GM18507 (cell line): ENCODE results near the gene SZRD1.
A peak's percentile ranks its signal among the peaks of the same experiment; 100 is the strongest.
"Not testable (repeated sequence)": the region's sequence is repeated elsewhere in the genome, so short reads cannot be mapped to it uniquely, and the experiment has no call there.

Source experiments
- DNase-seq: peaks from one replicate; pipeline ENCODE4 v3.0.0; 2011; ENCODE audit warnings: low read depth; ENCODE audit not compliant: insufficient read length; ENCODE audit errors: extremely low spot score
- FAIRE-seq: peaks from 2 replicates; lab custom pipeline; 2011; peaks lifted over from hg19 to GRCh38; lab: Jason Lieb, UNC

Gene SZRD1

DNA sequence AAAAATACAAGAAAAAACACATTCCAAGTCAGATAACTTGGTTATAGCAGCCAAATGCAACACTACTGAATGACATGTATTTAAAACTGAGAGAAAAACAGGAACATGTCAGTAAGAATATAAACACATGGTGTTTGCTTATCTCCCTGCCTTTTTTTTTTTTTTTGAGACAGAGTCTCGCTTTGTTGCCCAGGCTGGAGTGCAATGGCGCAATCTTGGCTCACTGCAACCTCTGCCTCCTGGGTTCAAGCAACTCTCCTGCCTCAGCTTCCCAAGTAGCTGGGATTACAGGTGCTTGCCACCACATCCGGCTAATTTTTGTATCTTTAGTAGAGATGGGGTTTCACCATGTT is 1.9 kb upstream of the SZRD1 start:
- DNase-seq, FAIRE-seq: not testable (repeated sequence)

DNA sequence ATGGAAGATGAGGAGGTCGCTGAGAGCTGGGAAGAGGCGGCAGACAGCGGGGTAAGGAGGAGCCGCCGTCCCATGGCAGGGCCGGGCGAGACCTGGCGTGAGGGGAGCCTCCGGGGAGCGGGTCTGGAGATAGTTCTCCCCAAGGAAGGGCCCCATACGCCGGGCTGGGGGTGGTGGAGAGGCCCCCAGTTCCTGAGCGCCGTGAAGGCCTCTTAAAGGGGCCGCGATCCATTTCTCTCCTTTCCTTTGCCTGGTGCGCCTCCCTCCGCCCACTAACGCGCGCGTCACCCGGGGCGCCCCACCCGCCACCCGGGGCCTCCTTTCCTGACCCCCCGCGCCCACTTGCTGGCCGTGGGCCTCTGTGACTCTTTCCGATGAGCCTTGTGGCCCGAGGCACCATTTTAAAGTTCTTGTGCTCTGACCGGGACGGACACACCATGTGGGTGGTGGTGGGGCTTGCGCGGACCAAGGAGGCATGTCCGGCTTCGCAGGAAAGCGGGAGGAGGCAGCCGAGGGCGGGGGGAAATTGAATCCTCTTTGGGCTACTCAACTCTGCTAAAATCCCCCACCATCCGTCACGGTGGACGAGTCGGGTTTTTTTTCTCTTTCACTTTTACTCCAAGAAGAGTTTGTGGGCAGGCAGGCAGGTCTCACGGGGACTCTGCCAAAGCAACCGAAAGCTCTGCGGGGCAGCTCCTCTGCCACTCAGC is 371 bp downstream of the SZRD1 start:
- DNase-seq: peak; percentile 65
- peak; percentile 95 for FAIRE-seq

DNA sequence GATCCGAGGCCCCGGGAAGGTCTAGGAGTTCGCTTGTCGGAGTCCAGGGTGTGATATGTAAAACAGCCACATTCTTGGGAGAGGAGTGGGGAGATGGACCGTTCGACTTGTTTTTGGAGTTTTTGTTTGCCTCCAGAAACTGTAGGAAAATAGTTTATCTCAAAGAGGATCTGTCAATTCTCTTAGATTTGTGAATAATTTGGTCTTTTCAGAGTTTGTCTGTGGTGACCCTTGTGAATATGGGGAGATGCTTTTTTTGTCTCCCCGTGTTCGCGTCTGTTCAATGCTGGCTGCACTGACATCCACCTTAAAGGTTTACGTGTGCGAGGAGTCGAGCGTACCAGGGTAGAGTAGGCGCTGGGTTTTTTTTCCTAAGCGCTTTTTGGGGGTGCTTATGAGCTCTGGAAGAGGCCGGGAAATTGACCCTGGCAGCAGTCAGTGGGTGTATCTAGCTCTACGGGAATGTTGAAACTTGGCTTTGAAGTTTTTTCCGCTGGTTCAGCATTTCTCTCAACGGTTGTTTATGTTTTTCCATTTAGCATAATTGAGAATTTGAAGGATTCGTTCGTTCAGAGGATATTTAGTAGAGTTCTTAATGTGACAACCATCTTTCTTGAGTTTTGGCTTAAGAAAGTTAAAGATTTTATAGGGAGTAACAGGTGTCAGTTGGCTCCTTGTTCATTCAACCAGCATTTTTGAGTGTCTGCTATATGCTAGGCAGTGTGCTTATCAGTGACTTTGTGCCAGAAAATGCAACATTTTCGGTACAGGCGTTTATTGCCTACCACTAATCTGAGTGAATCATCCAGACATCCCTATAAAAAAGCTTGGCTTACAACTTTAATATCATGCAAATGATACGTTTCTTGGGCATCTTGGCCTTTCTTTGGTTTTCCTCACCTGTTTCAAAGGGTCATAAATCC is 1.2 kb downstream of the SZRD1 start:
- FAIRE-seq: no peak
- no peak for DNase-seq

DNA sequence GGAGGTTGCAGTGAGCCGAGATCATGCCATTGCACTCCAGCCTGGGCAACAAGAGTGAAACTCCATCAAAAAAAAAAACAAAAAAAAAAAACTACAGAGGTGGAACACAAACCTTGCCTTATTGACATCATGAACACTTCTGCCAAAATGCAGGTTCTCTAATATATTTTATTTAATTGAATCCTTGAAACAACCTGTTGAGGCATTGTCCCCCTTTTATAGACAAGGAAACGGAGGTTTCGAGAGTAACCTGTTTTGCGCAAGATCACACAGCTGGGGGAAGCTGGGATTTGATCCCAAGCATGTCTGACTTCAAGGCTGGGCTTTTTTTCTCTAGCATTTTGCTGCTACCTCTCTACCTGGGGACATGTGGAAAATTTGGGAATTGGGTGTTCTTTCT is 2.8 kb downstream of the SZRD1 start:
- no peak for DNase-seq
- no peak for FAIRE-seq

DNA sequence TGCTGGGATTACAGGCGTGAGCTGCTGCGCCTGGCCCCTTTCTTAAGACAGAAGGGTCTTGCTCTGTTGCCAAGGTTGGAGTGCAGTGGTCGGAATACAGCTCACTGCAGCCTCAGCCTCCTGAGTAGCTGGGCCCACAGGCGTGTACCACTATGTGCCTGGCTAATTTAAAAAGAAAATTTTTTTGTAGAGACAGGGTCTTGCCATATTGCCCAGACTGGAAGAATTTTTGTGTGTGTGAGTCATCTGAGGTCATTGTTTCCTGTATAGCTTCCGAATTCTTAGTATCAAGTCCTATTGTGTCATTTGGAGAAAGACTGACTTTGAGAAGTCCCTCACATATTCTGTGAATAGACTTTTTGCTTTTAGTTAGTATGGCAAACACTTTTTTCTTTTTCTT is 4.7 kb downstream of the SZRD1 start:
- no peak for DNase-seq

DNA sequence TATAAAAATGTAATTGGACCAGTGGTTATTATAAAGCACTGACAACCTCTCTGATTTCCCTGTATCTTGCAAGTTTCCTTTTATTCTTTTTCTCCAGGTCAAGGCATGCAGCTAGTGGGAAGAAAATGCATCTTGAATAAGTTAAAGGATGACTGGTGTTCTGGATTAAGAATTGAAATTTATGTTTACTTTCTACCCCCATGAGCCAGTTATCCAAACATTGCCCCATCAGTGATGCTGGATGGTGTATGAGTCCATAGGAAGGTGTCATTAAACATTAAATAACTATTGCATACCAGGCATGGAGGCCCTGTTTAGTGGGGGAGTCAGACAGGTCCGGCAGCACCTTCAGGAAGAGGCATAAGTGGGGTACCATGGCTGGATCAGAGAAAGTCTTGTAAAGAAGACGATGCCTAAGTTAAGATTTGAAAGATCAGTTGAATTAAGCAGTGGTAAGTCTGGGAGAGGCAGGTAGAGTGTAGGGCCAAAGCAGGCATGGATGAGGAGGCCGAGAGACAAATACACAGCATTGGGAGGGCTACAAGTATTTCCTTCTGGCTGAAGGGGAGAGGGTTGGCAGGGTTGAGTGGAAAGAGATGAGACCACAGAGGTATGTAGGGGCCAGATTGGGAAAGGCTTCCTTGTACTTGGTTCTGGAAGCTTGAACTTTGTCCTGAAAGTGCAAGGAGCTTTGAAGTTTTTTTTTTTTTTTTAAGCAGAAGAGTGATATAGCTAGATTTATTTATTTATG is 5.7 kb downstream of the SZRD1 start:
- no peak for FAIRE-seq
- no peak for DNase-seq

More for the DNA sequence above, 4.7 kb downstream of the SZRD1 start:
- FAIRE-seq: peak; percentile 45

DNA sequence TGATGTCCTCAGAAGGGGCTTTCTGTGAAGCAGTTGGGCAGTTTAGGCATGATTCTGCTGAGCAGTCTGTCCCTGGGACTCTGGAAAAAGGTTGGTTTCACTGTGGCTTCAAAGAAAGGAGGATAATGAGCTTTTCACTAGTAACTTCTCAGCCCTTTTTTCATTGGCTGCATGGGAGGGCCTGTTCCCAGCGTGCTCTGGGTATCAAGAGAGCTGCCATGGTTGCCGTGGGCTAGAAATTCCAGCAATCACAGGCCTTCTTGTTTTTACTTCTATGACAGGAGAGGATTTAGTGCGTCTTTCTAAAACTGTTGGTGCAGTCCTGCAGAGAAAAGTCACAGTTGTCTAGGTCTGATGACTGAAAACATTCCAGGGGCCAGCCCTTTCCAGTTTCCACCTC is 7.2 kb downstream of the SZRD1 start:
- DNase-seq (no peak), FAIRE-seq (no peak)

DNA sequence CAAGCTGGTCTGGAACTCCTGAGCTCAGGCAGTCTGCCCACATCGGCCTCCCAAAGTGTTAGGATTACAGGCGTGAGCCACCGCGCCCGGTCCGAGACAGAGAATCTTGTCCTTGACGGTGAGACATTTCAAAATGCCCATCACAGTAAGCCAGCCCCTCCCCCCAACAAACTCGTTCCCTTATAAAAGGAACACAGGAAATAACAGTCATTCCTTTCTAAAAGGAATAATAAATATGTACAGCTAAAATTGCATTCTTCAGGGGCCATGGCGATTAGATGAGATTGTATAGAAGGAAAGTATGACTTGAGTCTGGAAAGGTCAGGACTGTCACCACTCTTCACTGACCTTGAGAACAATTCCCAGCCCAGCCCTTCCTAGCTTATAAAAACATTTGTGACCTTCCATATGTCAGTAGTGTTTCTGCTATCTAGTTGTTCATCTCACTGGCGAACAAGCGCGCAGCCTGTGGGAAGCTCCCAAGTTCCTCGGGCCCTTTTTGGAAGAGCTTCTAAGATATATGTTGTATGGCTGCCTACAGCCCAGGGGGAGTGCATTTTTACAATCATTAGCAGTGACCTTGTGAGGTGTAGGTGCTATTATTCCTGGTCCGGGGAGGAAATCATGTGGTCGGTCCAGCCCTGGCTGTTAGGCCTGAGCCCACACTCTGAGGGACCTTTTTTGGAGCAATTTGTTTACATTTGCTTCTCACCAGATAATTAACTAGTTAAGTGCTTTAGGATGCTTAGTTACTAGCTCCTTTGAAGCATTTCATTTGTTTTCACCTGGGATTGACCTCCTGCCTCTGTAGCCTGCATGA is 8.7 kb downstream of the SZRD1 start:
- FAIRE-seq (no peak), DNase-seq (no peak)

DNA sequence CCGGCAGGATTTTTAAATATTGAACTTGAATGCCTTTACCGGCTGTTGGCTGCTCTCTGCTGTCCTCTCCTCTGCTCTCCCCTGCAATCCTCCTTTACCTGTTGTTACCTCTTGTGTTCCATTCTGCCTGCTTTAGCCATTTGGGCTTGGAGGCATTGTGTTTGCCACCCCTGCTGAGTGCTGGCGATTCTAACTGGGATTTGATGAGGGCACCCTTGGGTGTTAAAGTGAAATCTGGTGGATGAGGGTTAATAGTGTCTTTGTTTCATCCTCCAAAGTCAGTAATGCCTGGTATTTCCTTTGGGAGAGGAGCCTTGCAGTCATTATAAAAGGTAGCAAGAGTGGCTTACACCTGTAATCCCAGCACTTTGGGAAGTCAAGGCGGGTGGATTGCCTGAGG is 9.9 kb downstream of the SZRD1 start:
- FAIRE-seq (no peak), DNase-seq (no peak)

DNA sequence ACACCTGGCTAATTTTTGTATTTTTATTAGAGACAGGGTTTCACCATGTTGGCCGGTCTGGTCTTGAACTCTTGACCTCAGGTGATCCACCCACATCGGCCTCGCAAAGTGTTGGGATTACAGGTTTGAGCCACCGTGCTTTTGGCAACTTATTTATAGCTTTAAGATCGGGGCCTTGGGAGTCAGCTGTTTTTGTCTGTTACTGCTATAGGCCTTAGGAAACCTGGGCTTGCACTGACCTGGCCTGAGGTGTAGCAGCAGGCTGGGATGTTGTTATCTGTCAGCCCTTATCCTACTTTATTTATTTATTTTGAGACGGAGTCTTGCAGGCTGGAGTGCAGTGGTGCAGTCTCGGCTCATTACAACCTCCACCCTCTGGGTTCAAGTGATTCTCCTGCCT is 11.4 kb downstream of the SZRD1 start:
- no peak for FAIRE-seq
- DNase-seq: no peak

DNA sequence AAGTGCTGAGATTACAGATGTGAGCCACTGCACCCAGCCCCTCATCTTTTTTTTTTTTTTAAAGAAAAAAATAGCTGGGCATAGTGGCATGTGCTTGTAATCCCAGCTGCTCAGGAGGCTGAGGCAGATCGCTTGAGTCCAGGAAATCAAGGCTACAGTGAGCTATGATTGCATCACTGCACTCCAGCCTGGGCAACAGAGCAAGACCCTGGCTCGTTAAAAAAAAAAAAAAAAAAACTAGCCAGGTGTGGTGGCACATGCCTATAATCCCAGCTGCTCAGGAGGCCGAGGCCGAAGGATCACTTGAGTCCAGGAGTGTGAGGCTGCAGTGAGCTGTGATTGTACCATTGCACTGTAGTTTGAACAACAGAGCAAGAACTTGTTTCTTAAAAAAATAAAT is 13.8 kb downstream of the SZRD1 start:
- no peak for FAIRE-seq

DNA sequence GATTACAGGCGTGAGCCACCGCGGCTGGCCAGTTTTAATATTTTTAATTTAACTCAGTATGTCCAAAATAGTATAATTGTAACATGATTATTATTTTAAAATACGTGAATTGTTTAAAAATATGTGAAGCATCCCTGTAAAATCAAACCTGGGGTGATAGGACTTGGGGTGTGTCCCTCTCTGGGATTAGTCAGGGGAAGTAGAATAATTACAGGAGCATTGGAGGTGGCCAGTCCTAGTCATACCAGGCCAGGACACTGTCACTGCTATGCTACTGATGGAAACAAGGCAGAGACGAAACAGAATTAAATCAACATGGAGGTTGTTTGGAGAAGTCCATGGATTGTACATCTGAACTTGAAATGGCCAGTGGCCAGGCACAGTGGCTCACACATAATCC is 16.8 kb downstream of the SZRD1 start:
- no peak for FAIRE-seq
- no peak for DNase-seq

More for the DNA sequence above, 13.8 kb downstream of the SZRD1 start:
- DNase-seq: no peak

DNA sequence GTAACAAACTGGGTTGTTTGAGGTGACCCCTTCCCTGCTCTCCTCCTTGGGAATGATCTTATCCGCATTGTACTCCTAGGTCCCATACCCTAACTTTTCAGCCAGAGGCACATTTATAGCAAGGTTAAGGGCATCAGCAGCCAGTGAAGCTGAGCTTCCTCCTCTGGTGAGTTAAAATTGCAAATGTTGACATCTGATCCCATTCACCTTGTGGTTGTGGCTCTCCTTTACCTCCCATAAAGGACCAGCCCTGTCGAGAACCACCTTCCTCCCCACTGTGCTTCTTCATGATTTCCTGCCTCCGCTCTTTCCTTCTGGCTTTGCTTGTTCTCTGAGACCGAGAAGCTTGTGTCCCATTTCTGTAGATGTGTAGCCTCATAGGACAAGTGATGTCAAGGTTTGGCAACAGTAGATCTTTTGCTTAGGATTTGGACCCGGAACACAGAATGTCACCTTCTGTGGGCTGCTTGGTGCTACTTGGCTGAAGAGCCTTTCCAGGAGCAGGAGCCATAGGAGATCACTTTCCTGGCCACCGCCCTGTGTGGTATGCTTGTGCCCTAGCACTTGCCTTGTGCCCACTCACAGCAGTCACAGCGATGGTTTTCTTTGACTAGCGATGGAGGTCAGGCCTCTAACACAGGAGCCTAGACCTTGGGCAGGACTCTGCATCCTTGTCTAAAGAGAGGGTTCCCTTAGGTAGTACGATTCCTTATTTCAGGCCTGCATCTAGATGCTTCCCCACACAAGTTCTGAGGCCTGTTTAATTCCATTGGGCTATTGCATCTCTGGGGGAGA is 18.8 kb downstream of the SZRD1 start:
- DNase-seq (no peak), FAIRE-seq (no peak)

DNA sequence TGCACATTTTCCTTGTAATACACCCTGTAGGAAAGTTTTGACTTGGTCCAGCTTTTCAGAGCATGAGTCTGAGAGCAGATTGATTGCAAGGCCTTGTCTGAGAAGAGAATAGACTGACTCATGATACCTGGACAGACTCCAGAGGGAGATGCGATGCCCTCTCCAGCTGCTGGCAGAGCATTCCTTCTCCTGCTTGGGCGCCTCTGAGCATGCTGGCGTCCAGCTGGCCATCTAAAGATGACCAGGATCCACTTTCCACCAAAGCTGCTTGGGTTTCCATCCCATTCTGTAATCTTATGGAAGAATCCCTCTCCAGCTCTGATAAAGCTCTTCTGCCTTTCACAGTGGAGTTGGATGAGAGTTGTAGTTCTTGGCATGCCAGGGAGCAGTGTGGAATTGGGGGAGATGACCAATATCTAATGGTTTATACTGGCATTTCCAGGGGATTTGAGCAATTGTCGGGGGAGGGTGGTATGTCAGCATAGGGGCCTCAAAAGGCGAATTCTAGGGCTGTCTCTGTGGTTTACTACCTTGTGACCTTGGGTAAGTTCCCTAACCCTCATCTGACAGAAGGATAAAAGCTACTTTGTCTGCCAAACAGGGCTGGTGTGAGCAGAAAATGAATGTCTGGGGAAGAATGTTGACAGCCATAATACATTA is 19.5 kb downstream of the SZRD1 start:
- FAIRE-seq: peak; percentile 39
- no peak for DNase-seq

DNA sequence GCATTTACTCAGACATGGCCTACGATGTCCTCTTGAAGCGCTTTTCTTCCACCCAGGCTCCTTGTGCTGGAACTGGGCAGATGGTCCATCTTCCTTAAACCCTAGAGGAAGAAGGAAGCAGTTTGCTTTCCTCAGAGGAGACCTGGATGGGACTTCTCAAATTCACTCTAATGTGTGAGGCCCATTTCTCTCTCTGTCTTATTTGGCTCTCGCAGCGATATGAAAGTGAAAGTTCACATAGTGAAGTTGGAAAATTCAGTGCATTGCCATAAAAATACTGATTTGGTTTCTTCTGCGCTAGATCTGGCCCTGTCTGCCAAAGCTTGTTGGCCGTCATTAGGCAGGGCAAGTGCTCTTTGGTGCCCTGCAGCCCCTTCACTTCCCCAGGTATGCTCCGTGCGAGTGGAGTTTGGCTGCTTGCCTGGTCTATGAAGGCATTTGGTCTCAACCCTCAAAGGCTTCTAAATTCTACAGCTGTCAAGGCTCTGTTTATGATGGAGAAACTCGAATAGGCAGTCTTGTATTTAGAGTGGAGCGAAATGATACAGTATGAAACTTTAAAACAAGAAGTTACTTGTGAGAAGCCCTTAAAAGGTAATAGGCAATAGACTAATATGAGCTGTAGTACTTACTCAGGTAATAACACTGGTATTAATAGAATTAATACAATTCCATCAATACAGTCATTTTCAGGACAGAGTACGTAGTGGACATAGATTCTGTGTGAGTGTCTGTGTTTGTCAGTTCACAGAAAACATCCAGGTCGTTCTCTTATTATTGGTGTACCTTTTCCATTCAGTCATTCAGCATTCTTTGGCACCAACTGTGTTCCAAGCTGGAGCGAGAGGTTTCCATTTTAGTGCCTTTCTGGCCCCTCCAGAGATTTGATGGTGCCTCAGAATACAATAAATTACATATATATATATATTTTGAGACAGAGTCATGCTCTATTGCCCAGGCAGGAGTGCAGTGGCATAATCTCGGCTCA is 20.5 kb downstream of the SZRD1 start:
- peak; percentile 78 for FAIRE-seq
- DNase-seq: no peak

DNA sequence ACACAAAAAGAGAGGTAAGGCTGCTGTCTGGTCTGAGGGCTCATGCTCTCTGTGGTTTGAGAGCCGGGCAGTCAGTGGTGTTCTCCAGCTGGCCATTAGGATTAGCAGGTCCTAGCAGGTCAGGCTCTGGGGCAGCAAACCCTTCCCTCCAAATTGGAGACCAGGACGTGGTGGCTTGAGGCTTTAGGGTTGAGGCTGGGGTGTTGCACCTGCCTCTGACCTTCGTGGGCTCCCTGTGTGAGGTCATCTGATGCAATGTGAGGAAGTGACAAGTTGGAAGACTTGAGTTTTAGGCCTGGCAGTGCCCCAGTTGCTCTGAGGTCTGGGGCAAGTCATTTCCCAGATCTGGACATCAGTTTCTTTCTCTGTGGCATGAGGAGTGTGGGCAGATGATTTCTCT is 24.4 kb downstream of the SZRD1 start:
- DNase-seq: no peak
- no peak for FAIRE-seq
